NCI-H510A treated with DMSO at 0.1 percent for 48 hours (cell line): ENCODE results near the gene NBEAL2.
A peak's percentile ranks its signal among the peaks of the same experiment; 100 is the strongest.

ENCODE experiments used
- DNase-seq: peaks from one replicate; lab custom pipeline; 2025; lab: John Stamatoyannopoulos, UW

The NBEAL2 gene, protein sequence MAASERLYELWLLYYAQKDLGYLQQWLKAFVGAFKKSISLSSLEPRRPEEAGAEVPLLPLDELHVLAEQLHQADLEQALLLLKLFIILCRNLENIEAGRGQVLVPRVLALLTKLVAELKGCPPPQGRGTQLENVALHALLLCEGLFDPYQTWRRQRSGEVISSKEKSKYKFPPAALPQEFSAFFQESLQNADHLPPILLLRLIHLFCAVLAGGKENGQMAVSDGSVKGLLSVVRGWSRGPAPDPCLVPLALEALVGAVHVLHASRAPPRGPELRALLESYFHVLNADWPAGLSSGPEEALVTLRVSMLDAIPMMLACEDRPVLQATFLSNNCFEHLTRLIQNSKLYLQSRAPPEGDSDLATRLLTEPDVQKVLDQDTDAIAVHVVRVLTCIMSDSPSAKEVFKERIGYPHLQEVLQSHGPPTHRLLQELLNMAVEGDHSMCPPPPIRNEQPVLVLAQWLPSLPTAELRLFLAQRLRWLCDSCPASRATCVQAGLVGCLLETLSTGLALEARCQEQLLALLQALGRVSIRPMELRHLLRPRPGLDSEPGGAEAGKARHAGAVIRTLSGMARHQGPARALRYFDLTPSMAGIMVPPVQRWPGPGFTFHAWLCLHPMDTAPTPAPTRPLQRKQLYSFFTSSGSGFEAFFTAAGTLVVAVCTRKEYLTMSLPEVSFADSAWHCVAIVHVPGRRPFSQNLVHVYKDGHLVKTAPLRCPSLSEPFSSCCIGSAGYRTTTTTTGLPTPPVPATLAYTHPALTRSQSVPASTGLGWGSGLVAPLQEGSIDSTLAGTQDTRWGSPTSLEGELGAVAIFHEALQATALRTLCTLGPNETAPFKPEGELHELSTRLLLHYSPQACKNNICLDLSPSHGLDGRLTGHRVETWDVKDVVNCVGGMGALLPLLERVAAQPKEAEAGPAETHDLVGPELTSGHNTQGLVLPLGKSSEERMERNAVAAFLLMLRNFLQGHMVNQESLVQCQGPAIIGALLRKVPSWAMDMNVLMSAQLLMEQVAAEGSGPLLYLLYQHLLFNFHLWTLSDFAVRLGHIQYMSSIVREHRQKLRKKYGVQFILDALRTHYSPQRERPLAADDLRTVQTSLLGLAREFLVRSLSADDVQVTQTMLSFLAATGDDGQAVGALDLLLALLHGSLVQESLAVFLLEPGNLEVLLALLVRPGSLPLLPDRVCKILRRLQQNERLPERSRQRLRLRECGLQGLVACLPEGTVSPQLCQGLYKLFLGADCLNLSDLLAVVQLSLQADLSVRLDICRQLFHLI (N-terminal part only)

DNA sequence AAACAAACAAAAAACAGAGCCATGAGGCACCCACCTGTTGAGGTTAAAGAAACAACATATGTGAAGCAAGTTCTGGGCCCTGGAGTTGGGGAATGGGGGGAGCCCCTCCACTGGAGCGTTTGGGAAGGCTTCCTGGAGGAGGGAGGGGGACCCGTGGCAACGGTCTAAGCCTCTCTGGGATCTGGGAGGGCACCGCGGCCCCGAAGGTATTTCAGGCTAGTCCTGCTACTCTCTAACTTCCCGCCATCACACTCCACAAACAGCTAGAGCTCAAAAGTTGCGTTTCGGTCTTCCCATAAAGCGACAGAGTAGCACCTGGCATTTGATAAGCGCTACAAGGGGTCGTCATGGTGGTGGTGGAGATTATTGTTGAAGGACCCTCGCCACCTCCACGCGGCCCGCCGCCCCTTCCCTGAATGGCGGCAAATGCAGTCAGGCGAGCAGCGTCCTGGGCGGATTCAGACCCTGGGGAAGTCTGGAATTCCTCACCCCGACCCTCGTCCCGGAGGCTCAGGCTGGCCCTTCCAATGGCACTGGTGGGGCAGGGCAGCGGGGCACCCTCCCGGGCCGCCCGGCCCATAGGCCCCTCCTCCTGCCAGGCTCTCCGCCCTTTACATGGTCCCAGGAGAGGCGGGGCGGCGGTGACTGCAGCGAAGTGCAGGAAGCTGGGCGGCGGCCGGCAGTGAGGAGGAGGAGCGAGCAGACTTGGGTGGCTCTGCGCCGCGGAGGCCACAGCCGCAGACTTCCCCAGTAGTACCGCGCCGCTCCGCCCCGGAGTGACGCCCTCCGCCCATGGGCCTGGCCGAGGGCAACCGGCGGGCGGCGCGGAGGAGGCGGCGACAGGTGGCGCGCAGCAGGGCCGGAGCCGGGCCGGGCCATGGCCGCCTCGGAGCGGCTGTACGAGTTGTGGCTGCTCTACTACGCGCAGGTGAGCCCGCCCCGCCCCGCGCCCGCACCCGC, at the start of gene NBEAL2:
TSS of gene NBEAL2 (plus strand) at position 682 of the 960 bp plus-strand sequence. CDS start at position 878, 196 bp downstream.
- peak; percentile 88 for DNase-seq

- no peak for DNase-seq
Measured at GRCh38 chr3:46930166-46930944, 49.1 kb upstream of the NBEAL2 start.

DNA sequence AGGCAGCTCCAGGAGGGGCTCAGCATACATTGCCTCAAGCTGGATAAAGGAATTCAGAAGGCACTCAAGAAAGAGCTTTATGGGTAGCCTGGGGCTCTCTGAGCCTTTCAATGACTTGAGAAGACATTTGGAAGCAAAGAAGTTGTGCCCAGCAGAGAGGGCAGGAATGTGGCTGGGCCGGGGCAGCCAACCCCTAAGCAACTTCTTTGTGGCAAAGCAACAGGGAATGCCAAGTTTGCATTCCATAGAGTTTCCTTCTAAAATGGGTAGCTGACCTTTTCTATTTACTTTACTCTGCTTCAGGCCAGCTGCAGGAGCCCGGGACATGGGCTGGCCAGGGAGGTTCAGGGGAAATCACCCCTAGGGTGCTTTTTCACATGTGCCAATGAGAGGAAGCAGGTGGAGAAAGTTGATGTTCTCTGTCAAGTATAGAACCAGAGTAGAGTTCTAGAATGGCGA, 48.5 kb upstream of the NBEAL2 start:
- no peak for DNase-seq

GRCh38 chr3:46931631-46932331, 47.7 kb upstream of the NBEAL2 start:
- peak; percentile 35 for DNase-seq

DNA sequence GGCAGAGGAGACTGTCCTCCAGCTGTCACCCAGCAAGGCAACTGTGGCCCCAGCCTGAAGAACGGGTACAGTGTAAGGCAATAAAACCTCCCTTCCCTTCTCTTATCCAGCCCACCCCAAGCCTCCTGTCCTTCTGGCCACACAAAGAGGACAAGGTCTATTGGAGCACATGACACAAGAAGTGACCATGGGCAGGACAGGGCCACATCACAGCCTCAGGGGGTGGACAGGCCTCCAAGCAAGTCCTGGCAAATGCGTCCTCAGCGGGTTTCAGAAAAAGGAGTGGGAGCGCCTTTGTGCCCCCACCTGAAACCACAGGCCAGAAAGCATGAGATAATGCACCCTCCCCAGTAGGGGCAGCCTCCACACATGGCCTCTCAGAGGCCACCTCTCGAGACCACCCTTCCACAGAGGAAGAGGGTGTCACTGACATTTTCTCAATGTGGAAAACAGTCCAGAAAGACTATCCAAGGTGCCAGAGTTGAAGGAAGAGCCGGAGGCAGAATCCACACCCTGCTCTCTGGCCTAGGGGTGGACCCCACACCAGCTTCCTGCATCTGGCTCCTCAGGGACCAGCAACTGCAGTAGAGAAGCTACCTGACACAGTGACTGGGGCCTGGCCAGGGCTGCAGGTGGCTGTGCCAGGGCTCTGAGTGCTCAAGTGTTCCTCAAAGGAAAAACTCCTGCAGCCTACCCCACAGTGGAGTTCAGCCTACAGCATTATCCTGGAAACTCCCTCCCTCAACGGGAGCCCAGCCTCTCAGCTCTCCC, 46.8 kb upstream of the NBEAL2 start:
- no peak for DNase-seq

GRCh38 chr3:46933261-46933660, 46.2 kb upstream of the NBEAL2 start:
- DNase-seq, result no peak

DNA sequence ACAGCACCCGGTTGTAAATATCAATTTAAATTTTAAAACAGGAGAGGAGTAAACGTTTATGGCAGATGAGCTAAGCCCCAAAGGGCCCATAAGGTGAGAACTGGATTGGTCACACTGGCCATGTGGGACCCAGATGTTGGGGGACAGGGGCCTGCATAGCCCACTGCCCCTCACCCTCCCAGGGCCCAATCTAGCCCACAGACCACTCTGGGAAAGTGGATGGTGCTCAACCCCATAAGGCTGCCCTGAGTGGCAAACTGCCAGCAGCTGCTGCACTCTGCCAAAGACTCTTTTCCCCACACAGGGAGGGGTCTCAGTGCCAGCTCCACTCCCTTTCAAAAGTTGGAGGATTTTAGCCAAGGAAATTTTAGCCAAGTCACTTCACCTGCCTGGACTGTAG, 45.4 kb upstream of the NBEAL2 start:
- DNase-seq, result no peak

- DNase-seq, result peak; percentile 25
Measured at GRCh38 chr3:46934498-46935167, 44.8 kb upstream of the NBEAL2 start.

DNA sequence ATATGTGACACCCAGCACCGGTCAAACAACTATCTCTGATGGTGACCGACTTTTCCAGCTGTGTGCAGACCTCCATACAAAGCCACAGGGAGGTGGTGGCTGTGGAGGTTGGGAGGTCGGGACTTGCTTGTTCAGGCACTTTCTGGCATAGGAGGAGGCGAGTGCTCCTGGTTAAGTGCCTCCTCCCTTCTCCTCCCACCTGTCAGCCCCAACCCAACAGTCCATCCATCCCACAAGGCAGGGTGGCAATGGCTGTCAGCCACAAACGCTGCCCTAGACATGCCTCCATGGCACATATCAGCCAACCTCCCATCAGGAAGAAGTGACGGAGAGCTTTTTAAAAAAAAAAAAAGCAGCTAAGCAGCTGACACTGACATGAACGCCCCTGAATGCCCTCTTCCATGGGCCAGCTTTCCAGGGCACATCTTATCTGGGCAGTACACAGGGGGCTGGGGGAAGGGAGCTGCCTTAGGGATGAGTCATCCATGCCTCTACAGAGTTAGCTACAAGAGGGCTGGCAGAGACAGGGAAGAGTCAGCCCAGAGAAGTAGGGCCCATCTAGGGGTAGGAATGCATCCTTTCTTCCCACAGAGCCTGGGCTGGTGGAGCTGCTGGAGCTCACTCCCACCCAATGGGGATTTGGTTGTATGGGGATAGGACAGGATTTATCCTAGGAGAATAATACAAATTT, 44.2 kb upstream of the NBEAL2 start:
- peak; percentile 44 for DNase-seq

DNA sequence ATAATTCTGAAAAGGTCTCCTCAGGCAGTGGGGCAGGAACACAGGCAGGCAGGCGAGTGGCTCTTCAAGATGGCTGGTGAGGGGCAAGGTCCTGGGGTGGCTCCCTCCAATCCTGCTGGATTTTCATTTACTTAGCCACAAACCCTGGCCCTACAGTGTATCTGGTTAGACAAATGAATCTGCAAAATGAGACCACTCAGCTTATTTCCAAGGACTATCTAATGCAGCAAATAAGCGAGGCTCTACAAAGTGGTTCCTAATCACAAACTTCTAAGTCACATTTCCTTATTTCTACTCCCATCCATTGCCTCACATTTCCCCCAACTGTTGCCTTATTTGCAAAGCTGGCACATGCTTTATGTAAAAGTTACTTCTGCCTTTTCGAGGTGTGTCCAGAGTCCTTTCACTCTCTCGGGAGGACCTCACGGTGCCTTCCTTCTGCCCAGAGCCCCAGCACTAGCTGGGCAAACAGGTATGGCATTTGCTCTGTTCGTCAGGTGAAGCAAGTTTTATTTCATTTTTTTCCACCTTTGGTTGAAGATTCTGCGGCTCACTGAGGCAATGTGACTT, 43.4 kb upstream of the NBEAL2 start:
- DNase-seq, result no peak

- DNase-seq, result no peak
Measured at GRCh38 chr3:46936733-46937250, 42.7 kb upstream of the NBEAL2 start.

GRCh38 chr3:46938118-46938517, 41.3 kb upstream of the NBEAL2 start:
- no peak for DNase-seq

DNA sequence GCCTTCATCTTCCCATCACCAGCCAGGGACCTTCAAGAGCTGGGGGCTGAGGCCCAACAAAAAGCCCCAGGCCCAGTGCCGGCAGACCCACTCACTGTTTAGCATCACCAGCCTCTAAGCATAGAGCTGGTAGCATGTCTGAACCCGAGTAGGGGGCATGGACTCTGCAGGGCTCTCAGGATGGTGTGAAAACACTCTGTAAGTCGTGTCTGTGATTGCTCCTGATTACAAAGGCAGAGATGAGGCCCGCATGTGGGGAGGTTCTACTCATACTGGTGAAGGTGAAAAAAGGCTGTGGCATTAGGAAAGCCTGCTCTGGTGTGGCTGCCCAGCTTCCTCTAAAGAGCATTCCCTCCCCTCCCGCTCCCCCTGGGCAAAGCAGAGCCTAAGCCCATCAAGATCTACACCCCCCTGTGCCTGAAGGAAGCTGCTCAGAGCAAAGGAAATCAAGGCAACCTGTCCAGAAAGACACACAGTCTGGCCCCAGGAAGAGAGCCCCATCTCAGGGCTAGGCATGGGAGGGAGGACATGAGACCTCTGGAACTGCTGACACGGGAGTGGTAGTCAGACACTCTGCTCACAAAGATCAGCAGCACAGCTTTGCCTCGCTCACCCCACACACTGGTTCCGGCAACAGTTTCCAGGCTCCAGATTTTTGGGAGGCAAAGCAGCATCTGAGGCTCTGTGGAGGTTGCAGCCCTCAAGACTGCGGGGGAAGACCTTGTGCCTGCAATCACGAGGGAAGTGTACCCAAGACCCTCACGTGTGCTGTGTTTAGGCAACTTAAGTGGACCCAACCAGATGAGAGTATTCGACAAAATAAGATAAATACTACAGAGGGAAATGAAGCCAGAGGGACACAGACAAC, 39.7 kb upstream of the NBEAL2 start:
- DNase-seq, result no peak

DNA sequence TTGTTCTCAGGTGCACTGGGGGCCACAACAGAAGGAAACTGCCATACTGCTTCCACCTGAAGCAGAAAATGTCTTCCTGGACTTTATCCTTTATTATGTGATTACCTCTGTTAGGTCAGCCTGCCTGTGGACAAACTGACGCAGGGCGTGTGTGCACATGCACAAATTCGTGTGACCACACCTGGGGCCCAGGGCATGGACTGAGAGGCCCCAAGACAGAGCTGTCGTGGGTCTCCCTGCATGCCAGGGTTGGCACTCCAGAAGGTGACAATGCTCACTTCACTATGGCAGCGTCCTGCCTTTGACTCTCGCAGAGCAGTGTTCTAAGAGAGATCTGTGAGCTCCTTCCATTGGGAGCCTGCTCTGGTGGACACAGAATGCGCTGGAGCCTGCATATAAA, 37.4 kb upstream of the NBEAL2 start:
- DNase-seq, result no peak

- DNase-seq, result no peak
Measured at GRCh38 chr3:46942481-46943236, 36.8 kb upstream of the NBEAL2 start.
